Astrocyte (in vitro differentiated cells and primary cell): ENCODE measurements around the gene PLA1A. TPM values are rescaled to one million over a fixed set of nuclear protein-coding genes. Genes with fewer than 3 reads are reported as not detected.

Experiments used
- DNase-seq: peaks from one replicate; pipeline ENCODE4 v3.0.0-alpha.2; 2010; ENCODE audit warnings: low read depth
- FAIRE-seq: peaks from 2 replicates; lab custom pipeline; 2011; peaks lifted over from hg19 to GRCh38; lab: Jason Lieb, UNC
- H2AFZ ChIP-seq: 2 replicates; pipeline ENCODE4 v1.6.0; 2012; ENCODE audit warnings: low read depth, low read length, inconsistent platforms
- H3K27ac ChIP-seq: 2 replicates; pipeline ENCODE4 v1.5.1; 2011; ENCODE audit warnings: low read depth, low read length, inconsistent platforms
- H3K27me3 ChIP-seq: 2 replicates; pipeline ENCODE4 v1.6.0; 2011; ENCODE audit warnings: low read length, inconsistent platforms; ENCODE audit not compliant: insufficient read depth
- H3K36me3 ChIP-seq: 2 replicates; pipeline ENCODE4 v1.5.1; 2011; ENCODE audit warnings: low read length, inconsistent platforms; ENCODE audit not compliant: insufficient read depth
- H3K4me1 ChIP-seq: 2 replicates; pipeline ENCODE4 v1.5.1; 2011; ENCODE audit warnings: low read length, inconsistent platforms; ENCODE audit not compliant: insufficient read depth
- H3K4me2 ChIP-seq: 2 replicates; pipeline ENCODE4 v1.6.0; 2012; ENCODE audit warnings: low read length, inconsistent platforms
- H3K4me3 ChIP-seq: 2 replicates; pipeline ENCODE4 v1.5.1; 2011; ENCODE audit warnings: low read depth, mild to moderate bottlenecking, low read length, inconsistent platforms; ENCODE audit not compliant: insufficient read depth
- H3K79me2 ChIP-seq: 2 replicates; pipeline ENCODE4 v1.6.0; 2012; ENCODE audit warnings: mild to moderate bottlenecking, low read length, inconsistent platforms; ENCODE audit not compliant: insufficient read depth
- H3K9ac ChIP-seq: 2 replicates; pipeline ENCODE4 v1.6.0; 2012; ENCODE audit warnings: mild to moderate bottlenecking, low read length, inconsistent platforms
- H3K9me3 ChIP-seq: 2 replicates; pipeline ENCODE4 v1.5.1; 2012; ENCODE audit warnings: low read depth, mild to moderate bottlenecking, low read length, inconsistent platforms; ENCODE audit not compliant: insufficient read depth
- H4K20me1 ChIP-seq: 2 replicates; pipeline ENCODE4 v1.6.0; 2012; ENCODE audit warnings: low read length, inconsistent platforms; ENCODE audit not compliant: insufficient read depth
- H3K27ac Mint-ChIP-seq: one replicate; pipeline ENCODE4 v1.8.0; 2021; ENCODE audit warnings: mild to moderate bottlenecking, mixed read lengths; ENCODE audit not compliant: unreplicated experiment
- H3K27me3 Mint-ChIP-seq: one replicate; pipeline ENCODE4 v1.8.0; 2021; ENCODE audit warnings: low read depth, mixed read lengths; ENCODE audit not compliant: unreplicated experiment
- H3K36me3 Mint-ChIP-seq: one replicate; pipeline ENCODE4 v1.8.0; 2021; ENCODE audit warnings: low read depth, mixed read lengths; ENCODE audit not compliant: unreplicated experiment
- H3K4me1 Mint-ChIP-seq: one replicate; pipeline ENCODE4 v1.8.0; 2021; ENCODE audit warnings: low read depth, mixed read lengths; ENCODE audit not compliant: unreplicated experiment
- H3K4me3 Mint-ChIP-seq: one replicate; pipeline ENCODE4 v1.8.0; 2021; ENCODE audit warnings: mild to moderate bottlenecking, moderate library complexity, mixed read lengths; ENCODE audit not compliant: unreplicated experiment
- H3K9me3 Mint-ChIP-seq: one replicate; pipeline ENCODE4 v1.8.0; 2021; ENCODE audit warnings: mild to moderate bottlenecking, mixed read lengths; ENCODE audit not compliant: unreplicated experiment
- EZH2 ChIP-seq: IDR thresholded peaks from 2 replicates; pipeline ENCODE4 v1.6.1; 2012; ENCODE audit warnings: mild to moderate bottlenecking, low read length, inconsistent platforms; ENCODE audit not compliant: insufficient read depth
- total RNA-seq: library from RNA; stranded (reverse); gene quantifications from 2 replicates; pipeline ENCODE4 v1.2.1, GENCODE V29; 2021
- TF ChIP-seq, protein P1 (sequence below): IDR thresholded peaks from 2 replicates; pipeline ENCODE4 v1.5.1; 2011; ENCODE audit warnings: low read depth, mild to moderate bottlenecking, inconsistent platforms, low read length, moderate library complexity; ENCODE audit not compliant: insufficient read depth

The PLA1A gene
- total RNA-seq, 1 donor from 2014 or later, result 0.91 TPM

DNA sequence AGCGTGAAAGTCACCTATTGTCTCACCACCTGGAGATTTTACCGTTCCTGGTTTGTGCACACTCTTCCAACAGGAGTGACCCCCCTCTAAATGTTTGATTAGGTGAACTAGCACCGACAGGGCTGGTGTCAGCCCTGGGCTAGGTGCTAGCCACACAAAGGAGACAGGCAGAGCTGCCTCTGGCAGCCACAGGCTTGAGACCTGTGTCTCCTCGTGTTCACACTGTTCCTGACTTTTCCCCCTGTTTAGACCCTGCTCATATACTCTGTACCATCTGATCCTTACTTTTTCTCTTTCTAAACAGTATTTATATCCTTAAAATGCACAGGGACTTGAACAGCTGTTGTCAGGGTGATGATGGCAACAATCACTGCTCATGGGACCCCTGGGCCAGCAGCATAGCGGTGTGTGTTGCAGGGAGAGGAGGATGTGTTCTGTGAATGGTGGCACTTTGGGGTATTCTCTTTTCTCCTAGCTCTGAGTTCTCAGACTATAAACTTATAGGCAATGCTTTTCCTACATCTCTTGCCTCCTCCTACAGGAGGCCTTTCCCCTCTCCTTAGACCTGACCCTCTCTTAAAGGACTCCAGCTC is 43.8 kb upstream of the PLA1A start:
- no peaks in the 10 kb centered on the region for H3K9me3 ChIP-seq
- H3K4me2 ChIP-seq, result no peak overlapping the region
- no peak overlapping the region for H3K27ac Mint-ChIP-seq
- no peak overlapping the region for H3K27ac ChIP-seq
- no peaks in the 10 kb centered on the region for H3K36me3 Mint-ChIP-seq
- H3K4me3 ChIP-seq, result no peak overlapping the region
- H4K20me1 ChIP-seq, result no peaks in the 10 kb centered on the region
- H2AFZ ChIP-seq, result no peak overlapping the region
- H3K27me3 Mint-ChIP-seq, result peaks cover 31% of the 10 kb centered on the region
- H3K9ac ChIP-seq, result no peak overlapping the region
- no peaks in the 10 kb centered on the region for H3K36me3 ChIP-seq
- H3K4me1 Mint-ChIP-seq, result no peaks in the 10 kb centered on the region
- peaks cover 6% of the 10 kb centered on the region for H3K27me3 ChIP-seq
- DNase-seq (no peak), FAIRE-seq (no peak)
- no peaks in the 10 kb centered on the region for H3K4me1 ChIP-seq
- no peak overlapping the region for H3K4me3 Mint-ChIP-seq
- no peak for TF ChIP-seq EZH2
- TF ChIP-seq, protein P1, sequence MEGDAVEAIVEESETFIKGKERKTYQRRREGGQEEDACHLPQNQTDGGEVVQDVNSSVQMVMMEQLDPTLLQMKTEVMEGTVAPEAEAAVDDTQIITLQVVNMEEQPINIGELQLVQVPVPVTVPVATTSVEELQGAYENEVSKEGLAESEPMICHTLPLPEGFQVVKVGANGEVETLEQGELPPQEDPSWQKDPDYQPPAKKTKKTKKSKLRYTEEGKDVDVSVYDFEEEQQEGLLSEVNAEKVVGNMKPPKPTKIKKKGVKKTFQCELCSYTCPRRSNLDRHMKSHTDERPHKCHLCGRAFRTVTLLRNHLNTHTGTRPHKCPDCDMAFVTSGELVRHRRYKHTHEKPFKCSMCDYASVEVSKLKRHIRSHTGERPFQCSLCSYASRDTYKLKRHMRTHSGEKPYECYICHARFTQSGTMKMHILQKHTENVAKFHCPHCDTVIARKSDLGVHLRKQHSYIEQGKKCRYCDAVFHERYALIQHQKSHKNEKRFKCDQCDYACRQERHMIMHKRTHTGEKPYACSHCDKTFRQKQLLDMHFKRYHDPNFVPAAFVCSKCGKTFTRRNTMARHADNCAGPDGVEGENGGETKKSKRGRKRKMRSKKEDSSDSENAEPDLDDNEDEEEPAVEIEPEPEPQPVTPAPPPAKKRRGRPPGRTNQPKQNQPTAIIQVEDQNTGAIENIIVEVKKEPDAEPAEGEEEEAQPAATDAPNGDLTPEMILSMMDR, result no peak
- H3K79me2 ChIP-seq, result no peaks in the 10 kb centered on the region
- H3K9me3 Mint-ChIP-seq, result peaks cover 4% of the 10 kb centered on the region

DNA sequence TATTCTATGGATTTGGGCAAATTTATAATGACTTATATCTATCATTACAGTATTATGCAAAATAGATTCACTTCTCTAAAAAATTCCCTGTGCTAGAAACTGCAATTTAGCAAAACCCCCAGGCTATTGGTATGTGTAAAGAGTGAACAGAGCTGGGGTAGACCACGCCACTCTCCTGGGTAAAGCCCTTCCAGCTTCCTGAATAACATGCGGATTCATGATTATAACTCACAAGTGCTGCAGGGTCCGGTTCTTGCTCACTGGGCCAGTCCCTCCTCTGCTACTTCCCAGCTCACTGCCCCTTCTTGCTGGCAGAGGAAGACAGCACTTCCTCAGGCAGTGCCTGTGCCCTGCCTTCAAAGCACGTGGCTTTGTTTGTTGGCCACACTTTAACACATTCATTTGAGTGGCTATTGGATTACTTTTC is 42.4 kb upstream of the PLA1A start:
- H3K4me1 ChIP-seq, result no peaks in the 10 kb centered on the region
- no peak for FAIRE-seq
- H3K9me3 ChIP-seq, result no peaks in the 10 kb centered on the region
- H3K36me3 ChIP-seq, result no peaks in the 10 kb centered on the region
- no peak for TF ChIP-seq EZH2
- TF ChIP-seq, protein P1, result no peak
- H3K4me2 ChIP-seq, result no peak overlapping the region
- no peak for DNase-seq
- H3K79me2 ChIP-seq, result no peaks in the 10 kb centered on the region
- H3K27ac ChIP-seq, result no peak overlapping the region
- Mint-ChIP-seq H3K4me3 (no peak overlapping the region), H3K27ac (no peak overlapping the region), H3K36me3 (no peaks in the 10 kb centered on the region), H3K4me1 (no peaks in the 10 kb centered on the region), H3K9me3 (no peaks in the 10 kb centered on the region), H3K27me3 (peaks cover 28% of the 10 kb centered on the region)
- peaks cover 6% of the 10 kb centered on the region for H3K27me3 ChIP-seq
- no peak overlapping the region for H3K4me3 ChIP-seq
- H4K20me1 ChIP-seq, result no peaks in the 10 kb centered on the region
- H2AFZ ChIP-seq, result no peak overlapping the region
- no peak overlapping the region for H3K9ac ChIP-seq

DNA sequence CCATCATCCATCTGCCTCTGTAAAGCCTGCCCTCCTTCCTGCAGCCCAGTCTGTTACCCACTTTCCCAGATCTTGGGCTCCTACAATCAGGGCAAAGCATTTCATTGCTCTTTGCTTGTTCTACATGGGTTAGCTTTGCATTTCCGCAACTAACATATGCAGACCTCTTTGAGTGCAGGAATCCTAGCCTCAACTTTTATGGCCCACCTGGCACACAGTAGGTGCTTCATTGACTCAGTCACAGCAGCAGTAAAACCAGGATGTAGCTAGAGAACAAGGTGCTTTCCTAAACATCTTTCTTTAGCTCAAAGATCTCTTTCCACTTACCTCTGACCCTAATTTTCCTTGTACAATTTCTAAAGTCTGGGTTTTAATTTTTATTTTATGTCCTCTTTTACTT is 41.8 kb upstream of the PLA1A start:
- Histone ChIP-seq H3K4me3 (no peak overlapping the region), H3K4me2 (no peak overlapping the region), H4K20me1 (no peaks in the 10 kb centered on the region), H3K9me3 (no peaks in the 10 kb centered on the region), H3K79me2 (no peaks in the 10 kb centered on the region), H3K27me3 (peaks cover 6% of the 10 kb centered on the region), H3K4me1 (no peaks in the 10 kb centered on the region), H3K9ac (no peak overlapping the region), H3K27ac (no peak overlapping the region), H3K36me3 (no peaks in the 10 kb centered on the region), H2AFZ (no peak overlapping the region)
- H3K4me1 Mint-ChIP-seq, result no peaks in the 10 kb centered on the region
- no peak overlapping the region for H3K27ac Mint-ChIP-seq
- H3K36me3 Mint-ChIP-seq, result no peaks in the 10 kb centered on the region
- peak; percentile 17 for TF ChIP-seq EZH2
- TF ChIP-seq, protein P1, result no peak
- no peak for DNase-seq
- H3K4me3 Mint-ChIP-seq, result no peak overlapping the region
- no peak for FAIRE-seq
- H3K27me3 Mint-ChIP-seq, result peaks cover 28% of the 10 kb centered on the region
- H3K9me3 Mint-ChIP-seq, result no peaks in the 10 kb centered on the region
